Activated CD8-positive, alpha-beta memory T cell treated with anti-CD3 and anti-CD28 coated beads for 1 hour (primary cell): ENCODE data around the gene ST6GALNAC3.
"Not testable (repeated sequence)": the region's sequence is repeated elsewhere in the genome, so short reads cannot be mapped to it uniquely, and the experiment has no call there.

ENCODE experiments used
- DNase-seq, 2 donors: peaks; one replicate each; pipeline ENCODE4 v3.0.0-alpha.2; 2020; ENCODE audit warnings: low read depth in 1 of 2; ENCODE audit errors: extremely low read depth in 1 of 2

Gene ST6GALNAC3

GRCh38 chr1:76105372-76105771 lies 30.8 kb downstream of the ST6GALNAC3 start:
- DNase-seq, result no peak

DNA sequence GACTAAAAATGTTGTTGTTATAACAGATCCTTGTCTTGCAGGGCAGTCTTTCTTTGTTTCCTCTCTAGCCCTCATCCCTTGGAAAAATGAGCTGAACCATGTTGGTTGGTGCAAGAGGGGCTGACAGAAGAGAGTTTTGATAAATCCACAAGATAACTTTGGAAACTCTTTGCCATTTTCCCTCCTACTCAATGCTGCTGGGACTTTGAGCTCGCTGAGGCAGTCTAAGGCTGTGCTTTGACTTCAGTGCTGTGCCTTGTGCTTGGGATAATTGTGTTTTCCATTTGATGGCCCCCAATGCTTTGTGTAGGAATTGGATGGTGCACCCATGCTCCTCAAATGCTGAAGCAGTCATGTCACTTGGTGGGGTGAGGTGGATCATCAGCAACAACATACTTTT lies 31.7 kb downstream of the ST6GALNAC3 start:
- no peak for DNase-seq

DNA sequence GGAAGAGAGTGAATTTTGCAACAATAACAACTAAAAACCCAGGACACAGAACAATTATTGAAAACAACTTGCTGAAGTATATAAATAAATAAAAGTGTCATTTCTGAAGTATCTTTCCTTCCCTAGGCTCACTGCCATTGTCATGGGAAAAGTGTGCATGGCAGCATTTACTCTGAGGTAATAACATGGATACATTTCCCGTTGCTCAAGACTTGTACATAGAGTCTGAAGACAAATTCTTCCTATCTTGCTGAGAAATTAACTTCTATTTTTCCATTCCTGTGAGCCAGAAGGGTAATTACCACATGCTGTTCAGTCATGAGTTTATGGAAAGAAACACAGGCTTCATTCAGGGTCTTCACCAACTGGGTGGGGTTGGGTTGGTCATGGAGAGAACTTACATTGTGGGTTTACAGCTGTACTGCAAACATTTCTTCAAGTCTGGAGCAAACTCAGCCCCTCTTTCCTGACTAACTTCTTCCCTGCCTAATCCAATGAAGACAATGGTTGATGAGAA lies 32.2 kb downstream of the ST6GALNAC3 start:
- DNase-seq, result no peak

- DNase-seq, result no peak
Measured at GRCh38 chr1:76109404-76109803, 34.9 kb downstream of the ST6GALNAC3 start.

DNA sequence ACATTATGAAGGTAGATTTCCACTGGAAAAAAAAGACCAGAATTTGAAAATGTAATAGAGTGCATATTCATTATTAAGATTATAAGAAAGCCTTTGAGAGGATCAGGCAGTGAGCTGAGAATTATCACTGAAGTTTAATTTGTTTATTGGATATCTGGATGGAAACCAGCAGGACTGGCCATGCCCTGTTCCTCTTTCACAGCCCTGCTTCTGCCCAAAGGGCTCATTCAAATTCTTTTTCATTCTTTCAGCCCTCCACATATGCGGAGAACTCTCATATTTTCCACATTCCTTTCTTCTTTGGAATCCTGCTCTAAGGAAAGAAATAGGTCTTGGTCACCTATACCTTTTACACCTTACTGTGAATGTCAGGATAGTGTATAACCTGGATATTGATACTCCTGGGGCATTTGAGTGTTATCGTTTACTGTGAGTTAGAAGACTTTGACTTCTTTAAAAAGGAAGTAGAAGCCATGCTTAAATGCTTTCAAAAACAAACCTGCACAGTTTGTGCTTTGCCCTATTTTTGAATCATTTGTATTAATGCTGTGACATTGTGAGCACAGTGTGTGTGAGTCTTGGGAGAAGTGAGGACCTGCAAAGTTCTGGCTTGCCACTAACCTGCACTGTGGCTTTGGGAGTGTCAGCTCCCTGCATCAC lies 35.5 kb downstream of the ST6GALNAC3 start:
- no peak for DNase-seq

GRCh38 chr1:76110666-76111065 lies 36.1 kb downstream of the ST6GALNAC3 start:
- no peak for DNase-seq

- DNase-seq, result not testable (repeated sequence)
Measured at GRCh38 chr1:76112321-76112720, 37.8 kb downstream of the ST6GALNAC3 start.

DNA sequence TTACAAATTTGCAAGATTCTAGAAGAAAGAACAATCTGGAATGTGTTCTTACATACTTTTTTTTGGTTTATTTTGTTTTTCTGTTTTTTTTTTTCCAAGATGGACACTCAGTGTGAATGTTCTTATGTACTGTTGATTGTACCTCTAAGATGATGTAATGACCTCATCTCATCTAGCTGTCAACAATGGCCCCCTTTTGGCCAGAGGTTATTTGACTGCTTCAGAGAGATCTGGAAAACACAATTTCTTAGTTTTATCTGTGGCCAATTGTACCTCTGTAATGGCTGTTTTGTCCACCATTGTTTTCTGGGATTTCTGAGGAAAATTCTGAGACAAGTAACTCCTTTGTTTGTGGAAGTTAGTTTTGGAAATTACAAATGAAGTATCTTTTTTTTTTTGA lies 38.9 kb downstream of the ST6GALNAC3 start:
- no peak for DNase-seq

DNA sequence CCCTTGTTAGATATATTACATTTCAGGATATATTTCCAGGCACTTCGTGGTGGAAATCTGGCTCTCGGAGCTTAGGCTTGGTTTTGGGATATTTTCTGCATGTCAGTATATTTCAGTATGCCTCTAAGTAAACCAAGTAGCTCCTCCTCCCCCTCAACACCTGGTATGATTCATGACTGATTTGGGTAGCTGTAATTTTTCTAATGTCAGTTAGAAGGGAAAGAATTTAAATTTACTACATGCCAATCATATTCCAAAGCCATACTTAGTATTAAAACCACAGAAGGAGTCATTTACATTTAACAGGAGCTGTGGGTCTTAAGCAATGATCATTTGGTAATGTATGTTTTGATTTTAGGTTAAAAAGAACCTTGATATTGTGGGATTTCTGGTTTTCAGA lies 40.6 kb downstream of the ST6GALNAC3 start:
- DNase-seq, result no peak

DNA sequence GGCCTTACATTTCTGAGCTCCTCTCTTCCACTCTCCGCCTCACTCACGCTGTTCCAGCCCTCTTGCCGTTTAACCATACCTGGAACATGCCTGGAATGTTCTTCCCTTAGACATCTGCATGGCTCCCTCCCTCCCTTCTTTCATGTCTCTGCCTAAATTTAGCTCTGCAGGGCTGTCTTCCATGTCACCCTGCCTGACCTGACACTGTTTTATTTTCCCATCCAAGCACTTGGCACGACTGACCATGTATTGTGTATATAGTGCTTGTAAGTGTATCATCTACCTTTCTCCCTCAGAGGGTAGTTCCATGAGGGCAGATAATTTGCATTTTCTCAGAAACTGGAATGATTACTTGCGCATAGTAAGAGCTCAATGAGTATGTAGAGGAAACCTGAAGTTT lies 47.3 kb downstream of the ST6GALNAC3 start:
- no peak for DNase-seq

- no peak for DNase-seq
Measured at GRCh38 chr1:76122271-76122670, 47.7 kb downstream of the ST6GALNAC3 start.

DNA sequence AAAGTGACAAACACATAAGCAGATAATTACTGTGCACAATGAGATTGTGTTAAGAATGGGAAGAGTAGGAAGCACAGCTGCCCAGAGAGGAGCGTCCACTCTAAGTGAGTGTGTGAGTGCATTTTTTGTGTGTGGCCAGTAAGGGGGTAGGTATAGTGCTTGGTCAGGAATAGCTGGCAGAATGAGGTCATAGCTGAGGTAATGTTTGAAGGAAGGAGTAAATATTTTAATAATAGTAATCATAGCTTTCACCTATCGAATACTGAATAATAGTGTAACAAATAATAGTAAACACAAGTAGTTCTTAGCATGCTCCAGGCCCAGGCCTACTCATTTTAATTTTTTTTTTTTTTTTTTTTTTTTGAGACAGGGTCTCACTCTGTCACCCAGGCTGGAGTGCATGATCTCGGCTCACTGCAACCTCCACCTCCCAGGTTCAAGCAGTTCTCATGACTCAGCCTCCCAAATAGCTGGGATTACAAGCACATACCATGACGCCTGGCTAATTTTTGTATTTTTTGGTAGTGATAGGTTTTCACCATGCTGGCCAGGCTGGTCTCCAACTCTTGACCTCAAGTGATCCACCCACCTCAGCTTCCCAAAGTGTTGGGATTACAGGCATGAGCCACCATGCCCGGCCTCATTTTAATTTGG lies 49.0 kb downstream of the ST6GALNAC3 start:
- not testable (repeated sequence) for DNase-seq

GRCh38 chr1:76124196-76124595 lies 49.6 kb downstream of the ST6GALNAC3 start:
- no peak for DNase-seq

- DNase-seq, result no peak
Measured at GRCh38 chr1:76125473-76126219, 51.1 kb downstream of the ST6GALNAC3 start.

DNA sequence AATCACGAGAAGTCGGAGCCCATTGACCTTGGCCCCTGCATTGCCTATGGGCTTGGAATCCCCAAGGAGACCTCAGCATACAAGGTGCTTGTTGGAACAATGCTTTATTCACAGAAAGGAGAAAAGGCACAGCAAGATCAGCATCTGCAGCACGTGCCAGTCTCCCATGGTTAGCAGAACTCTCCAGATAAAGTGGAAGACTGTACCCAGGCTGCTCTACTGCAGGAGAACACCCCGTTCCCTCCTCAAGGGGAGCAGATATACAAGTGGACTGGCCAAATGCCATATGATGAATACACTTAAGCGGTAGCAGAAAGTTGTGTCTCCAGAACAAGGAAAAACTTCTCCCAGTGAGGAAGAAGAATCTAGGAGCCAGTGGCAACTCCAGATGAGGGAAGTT lies 53.5 kb downstream of the ST6GALNAC3 start:
- no peak for DNase-seq

GRCh38 chr1:76129731-76130130 lies 55.2 kb downstream of the ST6GALNAC3 start:
- DNase-seq, result no peak

- no peak for DNase-seq
Measured at GRCh38 chr1:76130992-76131391, 56.4 kb downstream of the ST6GALNAC3 start.

GRCh38 chr1:76133977-76134376 lies 59.4 kb downstream of the ST6GALNAC3 start:
- no peak for DNase-seq

GRCh38 chr1:76135835-76136234 lies 61.3 kb downstream of the ST6GALNAC3 start:
- DNase-seq, result no peak

GRCh38 chr1:76136894-76137293 lies 62.3 kb downstream of the ST6GALNAC3 start:
- no peak for DNase-seq

DNA sequence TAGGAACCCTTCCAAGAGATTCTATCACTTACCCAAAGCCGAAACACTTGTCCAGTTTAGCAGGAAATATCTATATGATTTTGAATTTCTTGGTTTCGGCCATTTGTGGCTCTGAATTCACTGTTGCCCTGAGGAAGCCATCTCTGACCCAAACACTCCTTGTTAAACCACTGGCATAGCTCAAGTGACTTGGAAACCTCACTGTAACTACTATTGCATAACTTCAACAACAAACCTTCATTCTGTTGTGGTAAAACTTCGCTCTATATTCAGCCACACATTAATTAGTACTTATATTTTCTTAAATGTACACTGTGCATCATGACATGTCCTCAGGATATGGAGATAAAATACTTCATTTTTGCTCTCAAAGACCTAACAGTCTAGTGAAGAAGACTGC lies 63.2 kb downstream of the ST6GALNAC3 start:
- DNase-seq, result no peak

DNA sequence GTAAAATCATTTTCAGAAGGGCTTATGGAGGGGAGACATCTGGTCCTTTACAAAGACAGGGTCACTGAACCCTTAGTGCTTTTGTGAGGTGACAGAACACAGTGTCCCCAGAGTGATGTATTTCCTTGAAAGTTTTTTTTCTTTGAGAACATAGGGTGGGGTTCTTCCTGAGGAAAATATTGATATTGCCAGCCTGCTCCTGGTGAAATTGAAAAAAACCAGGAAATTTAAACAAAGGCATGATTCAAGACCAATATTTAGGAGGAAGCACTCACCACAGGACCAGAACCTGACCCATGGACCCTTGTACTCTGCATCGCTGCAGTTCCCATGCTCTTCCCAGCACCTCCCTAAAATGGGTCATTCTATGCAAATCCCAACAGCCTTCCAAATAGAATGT lies 63.7 kb downstream of the ST6GALNAC3 start:
- no peak for DNase-seq
